Left forelimb (tissue), 1 donor: ENCODE data around the gene PLOD1.
"Not testable (repeated sequence)": the region's sequence is repeated elsewhere in the genome, so short reads cannot be mapped to it uniquely, and the experiment has no call there.

Experiments
- DNase-seq: peaks from one replicate; pipeline ENCODE4 v3.0.0-alpha.2; 2018; ENCODE audit warnings: low spot score

PLOD1 gene

GRCh38 chr1:12005488-12006166 lies 71.1 kb downstream of the PLOD1 start:
- DNase-seq = no peak

GRCh38 chr1:12006167-12006921 lies 71.8 kb downstream of the PLOD1 start:
- DNase-seq = no peak

GRCh38 chr1:12007204-12007603 lies 72.7 kb downstream of the PLOD1 start:
- no peak for DNase-seq

GRCh38 chr1:12008355-12008754 lies 73.8 kb downstream of the PLOD1 start:
- not testable (repeated sequence) for DNase-seq

- DNase-seq = no peak
Observed at GRCh38 chr1:12009318-12009947, 74.9 kb downstream of the PLOD1 start.

- DNase-seq = no peak
Observed at GRCh38 chr1:12010746-12011570, 76.4 kb downstream of the PLOD1 start.

GRCh38 chr1:12011998-12012397 lies 77.5 kb downstream of the PLOD1 start:
- no peak for DNase-seq

- no peak for DNase-seq
Observed at GRCh38 chr1:12012560-12013316, 78.2 kb downstream of the PLOD1 start.

GRCh38 chr1:12014141-12014991 lies 79.8 kb downstream of the PLOD1 start:
- no peak for DNase-seq

- DNase-seq = no peak
Observed at GRCh38 chr1:12015001-12015491, 80.5 kb downstream of the PLOD1 start.

GRCh38 chr1:12015499-12015898 lies 81.0 kb downstream of the PLOD1 start:
- no peak for DNase-seq

- no peak for DNase-seq
Observed at GRCh38 chr1:12016182-12016581, 81.7 kb downstream of the PLOD1 start.

- no peak for DNase-seq
Observed at GRCh38 chr1:12019858-12020509, 85.5 kb downstream of the PLOD1 start.

GRCh38 chr1:12021616-12022015 lies 87.1 kb downstream of the PLOD1 start:
- no peak for DNase-seq

- no peak for DNase-seq
Observed at GRCh38 chr1:12022036-12022435, 87.5 kb downstream of the PLOD1 start.
